Neuron (in vitro differentiated cells): Measurements from ENCODE around the gene EFNA5.

ENCODE experiments used
- H2AFZ ChIP-seq: one replicate; pipeline ENCODE4 v1.6.1; 2013; ENCODE audit warnings: low read depth, mild to moderate bottlenecking, inconsistent platforms, low read length, moderate library complexity
- H3K27me3 ChIP-seq: one replicate; pipeline ENCODE4 v1.6.1; 2013; ENCODE audit warnings: low read length; ENCODE audit not compliant: insufficient read depth
- H3K36me3 ChIP-seq: one replicate; pipeline ENCODE4 v1.6.1; 2013; ENCODE audit warnings: low read length; ENCODE audit not compliant: insufficient read depth
- H3K4me1 ChIP-seq: one replicate; pipeline ENCODE4 v1.6.1; 2013; ENCODE audit warnings: low read length; ENCODE audit not compliant: insufficient read depth
- H3K4me3 ChIP-seq: 2 replicates; pipeline ENCODE4 v1.5.1; 2013; ENCODE audit warnings: mild to moderate bottlenecking, low read length, moderate library complexity
- H3K9me3 ChIP-seq: one replicate; pipeline ENCODE4 v1.6.1; 2013; ENCODE audit warnings: low read length

Gene EFNA5

GRCh38 chr5:107565791-107566767 lies 104.7 kb downstream of the EFNA5 start:
- H3K4me3 ChIP-seq, result peak overlapping the region; percentile 1
- no peak overlapping the region for H2AFZ ChIP-seq
- peaks cover 47% of the 10 kb centered on the region for H3K4me1 ChIP-seq
- H3K36me3 ChIP-seq, result no peaks in the 10 kb centered on the region
- no peaks in the 10 kb centered on the region for H3K9me3 ChIP-seq
- no peaks in the 10 kb centered on the region for H3K27me3 ChIP-seq

DNA sequence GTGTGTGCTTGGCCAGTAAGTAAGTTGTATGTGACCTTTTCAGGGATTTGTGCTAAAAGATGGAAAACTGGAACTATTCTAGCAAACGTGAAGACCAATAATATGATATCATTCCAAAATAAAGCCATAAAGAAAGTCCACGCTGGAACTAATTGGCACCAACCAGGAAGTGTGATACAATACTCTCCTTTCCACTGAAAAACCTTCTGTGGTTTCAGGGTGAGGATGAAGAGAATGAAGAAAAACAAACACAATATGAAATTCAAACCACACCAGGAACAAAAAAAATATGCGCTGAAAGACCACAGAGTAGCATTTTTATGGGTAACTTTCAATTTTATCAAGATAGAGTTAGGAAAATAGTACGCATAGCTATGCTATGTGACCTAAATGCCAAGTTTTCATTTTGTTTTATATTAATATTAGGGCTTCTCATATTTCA lies 105.8 kb downstream of the EFNA5 start:
- Histone ChIP-seq H3K36me3 (no peaks in the 10 kb centered on the region), H3K4me3 (no peak overlapping the region), H3K27me3 (no peaks in the 10 kb centered on the region), H2AFZ (no peak overlapping the region), H3K4me1 (peaks cover 36% of the 10 kb centered on the region), H3K9me3 (no peaks in the 10 kb centered on the region)

DNA sequence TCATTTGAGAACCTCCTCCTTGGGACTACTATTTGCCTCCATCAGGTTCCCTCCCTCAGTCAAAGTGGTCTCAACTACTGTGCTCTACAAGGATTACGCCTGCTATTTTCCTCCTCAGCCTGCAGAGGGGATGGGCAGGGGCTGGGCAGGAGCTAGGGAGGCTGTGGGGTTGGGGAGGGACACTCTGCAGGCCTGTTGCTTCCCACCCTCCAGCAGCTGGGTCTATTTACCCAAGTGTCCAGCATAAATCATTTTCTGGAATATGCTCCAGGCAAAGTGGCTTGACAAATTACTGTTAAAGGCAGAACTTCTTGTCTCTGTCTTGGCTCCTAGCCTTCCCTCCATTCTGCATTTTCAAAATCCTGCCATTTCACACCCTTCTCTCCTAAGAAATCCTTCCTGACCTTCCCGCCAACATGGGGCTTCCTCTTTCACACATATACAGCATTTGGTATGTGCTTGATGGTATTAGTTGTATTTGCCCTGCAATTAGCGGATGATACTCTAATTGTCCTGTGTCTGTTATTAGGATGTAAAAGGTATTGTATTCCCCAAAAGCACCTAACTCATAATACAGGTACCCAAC lies 106.7 kb downstream of the EFNA5 start:
- Histone ChIP-seq H3K36me3 (no peaks in the 10 kb centered on the region), H2AFZ (no peak overlapping the region), H3K27me3 (no peaks in the 10 kb centered on the region), H3K9me3 (no peaks in the 10 kb centered on the region), H3K4me3 (no peak overlapping the region), H3K4me1 (peaks cover 37% of the 10 kb centered on the region)

DNA sequence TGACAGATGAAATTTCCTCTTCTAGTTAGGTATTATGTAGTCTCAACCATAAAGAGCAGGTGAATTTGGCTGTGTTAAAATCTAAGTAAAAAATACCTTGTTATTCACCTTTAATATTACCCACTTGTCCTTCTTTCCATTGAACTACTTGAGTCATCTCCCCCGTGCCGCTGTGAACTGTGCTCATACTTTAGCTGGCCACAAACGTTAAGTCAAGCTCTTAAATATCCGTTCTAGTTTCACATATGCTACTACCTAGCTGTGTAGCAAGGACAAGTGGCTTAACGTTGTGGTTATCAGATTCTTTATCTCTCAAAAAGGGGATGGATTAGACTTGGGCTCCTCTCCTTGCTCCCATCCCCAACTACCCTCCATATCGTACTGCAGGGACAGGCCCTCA lies 110.4 kb downstream of the EFNA5 start:
- Histone ChIP-seq H3K36me3 (no peaks in the 10 kb centered on the region), H2AFZ (no peak overlapping the region), H3K9me3 (no peaks in the 10 kb centered on the region), H3K4me1 (peaks cover 30% of the 10 kb centered on the region), H3K4me3 (no peak overlapping the region), H3K27me3 (no peaks in the 10 kb centered on the region)

GRCh38 chr5:107558823-107559375 lies 111.8 kb downstream of the EFNA5 start:
- Histone ChIP-seq H3K9me3 (no peaks in the 10 kb centered on the region), H3K4me1 (peaks cover 20% of the 10 kb centered on the region), H2AFZ (no peak overlapping the region), H3K4me3 (no peak overlapping the region), H3K36me3 (no peaks in the 10 kb centered on the region), H3K27me3 (no peaks in the 10 kb centered on the region)

GRCh38 chr5:107557051-107557658 lies 113.6 kb downstream of the EFNA5 start:
- Histone ChIP-seq H3K4me1 (peaks cover 24% of the 10 kb centered on the region), H3K9me3 (no peaks in the 10 kb centered on the region), H2AFZ (no peak overlapping the region), H3K4me3 (no peak overlapping the region), H3K27me3 (no peaks in the 10 kb centered on the region), H3K36me3 (no peaks in the 10 kb centered on the region)

DNA sequence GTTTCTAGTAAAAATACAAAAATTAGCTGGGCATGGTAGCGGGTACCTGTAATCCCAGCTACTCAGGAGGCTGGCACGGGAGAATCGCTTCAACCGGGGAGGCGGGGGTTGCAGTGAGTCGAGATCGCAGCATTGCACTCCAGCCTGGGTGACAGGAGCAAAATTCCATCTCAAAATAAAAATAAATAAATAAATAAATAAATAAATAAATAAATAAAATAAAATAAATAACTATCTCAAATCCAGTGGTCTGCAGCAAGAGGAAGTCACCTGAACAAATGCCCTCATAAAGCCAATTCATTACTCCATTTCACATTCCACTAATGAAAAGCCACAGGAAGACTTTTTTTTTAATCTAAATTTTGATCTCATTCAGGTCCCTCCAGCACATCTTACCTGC lies 114.2 kb downstream of the EFNA5 start:
- no peak overlapping the region for H3K4me3 ChIP-seq
- no peaks in the 10 kb centered on the region for H3K36me3 ChIP-seq
- H3K4me1 ChIP-seq, result peaks cover 24% of the 10 kb centered on the region
- no peak overlapping the region for H2AFZ ChIP-seq
- no peaks in the 10 kb centered on the region for H3K27me3 ChIP-seq
- no peaks in the 10 kb centered on the region for H3K9me3 ChIP-seq

DNA sequence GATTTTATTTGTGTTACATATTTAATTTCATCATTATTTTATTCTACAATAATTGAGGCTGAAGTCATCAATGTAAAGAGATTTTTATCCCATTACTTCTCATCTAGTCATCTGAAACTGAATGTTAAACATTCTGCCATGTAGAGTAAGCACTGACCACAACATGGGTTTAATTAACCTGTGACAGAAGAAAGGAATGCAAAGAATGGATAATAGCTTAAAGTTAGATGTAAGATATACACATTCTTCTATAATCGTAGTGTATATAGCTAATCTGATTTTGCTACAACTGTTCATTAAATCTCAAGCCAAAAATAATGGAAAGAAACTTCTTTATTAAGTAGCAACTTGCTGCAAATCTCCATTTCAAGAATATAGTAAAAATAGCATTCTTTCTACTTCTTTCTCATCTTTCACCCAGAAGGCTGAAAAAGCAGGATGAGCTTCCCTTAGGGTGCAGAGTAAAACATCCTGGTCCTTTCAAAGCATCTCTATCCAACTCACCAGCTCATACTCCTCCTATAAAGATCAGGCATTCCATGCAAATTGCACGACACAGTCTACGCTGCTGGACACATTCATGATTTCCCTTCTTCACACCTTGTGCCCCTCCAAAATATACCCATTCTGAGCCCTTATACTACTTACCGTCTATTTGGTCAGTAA lies 115.2 kb downstream of the EFNA5 start:
- Histone ChIP-seq H3K36me3 (no peaks in the 10 kb centered on the region), H3K4me1 (peaks cover 24% of the 10 kb centered on the region), H2AFZ (no peak overlapping the region), H3K27me3 (no peaks in the 10 kb centered on the region), H3K4me3 (no peak overlapping the region), H3K9me3 (no peaks in the 10 kb centered on the region)

GRCh38 chr5:107554776-107555424 lies 115.8 kb downstream of the EFNA5 start:
- Histone ChIP-seq H3K27me3 (no peaks in the 10 kb centered on the region), H3K4me1 (peaks cover 24% of the 10 kb centered on the region), H3K9me3 (no peaks in the 10 kb centered on the region), H3K4me3 (no peak overlapping the region), H2AFZ (no peak overlapping the region), H3K36me3 (no peaks in the 10 kb centered on the region)

DNA sequence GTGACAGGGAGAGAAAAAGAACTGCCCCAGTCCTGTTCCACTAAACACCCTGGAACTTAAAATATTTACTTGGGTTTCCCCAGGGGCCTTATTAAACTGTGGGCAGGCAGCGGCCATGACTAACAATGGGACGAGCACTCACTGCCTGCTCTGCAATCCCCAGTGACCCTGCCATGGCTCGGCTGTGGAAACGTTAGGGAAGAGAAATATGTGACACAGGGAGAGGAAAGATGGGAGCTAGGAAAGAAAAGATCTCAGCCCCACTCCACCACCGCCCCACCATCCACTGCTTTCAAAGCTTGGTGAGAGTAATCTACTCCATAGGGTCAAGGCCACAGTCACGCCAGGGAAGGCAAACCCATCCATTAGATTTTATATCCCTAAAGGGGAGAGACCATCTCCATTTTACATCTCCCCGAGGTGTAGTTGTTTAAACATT lies 117.6 kb downstream of the EFNA5 start:
- no peak overlapping the region for H3K4me3 ChIP-seq
- peaks cover 14% of the 10 kb centered on the region for H3K4me1 ChIP-seq
- H3K27me3 ChIP-seq, result no peaks in the 10 kb centered on the region
- no peaks in the 10 kb centered on the region for H3K9me3 ChIP-seq
- H2AFZ ChIP-seq, result no peak overlapping the region
- no peaks in the 10 kb centered on the region for H3K36me3 ChIP-seq

GRCh38 chr5:107551088-107551487 lies 119.6 kb downstream of the EFNA5 start:
- H3K27me3 ChIP-seq, result no peaks in the 10 kb centered on the region
- H3K36me3 ChIP-seq, result no peaks in the 10 kb centered on the region
- no peak overlapping the region for H3K4me3 ChIP-seq
- H3K4me1 ChIP-seq, result peaks cover 6% of the 10 kb centered on the region
- no peak overlapping the region for H2AFZ ChIP-seq
- H3K9me3 ChIP-seq, result no peaks in the 10 kb centered on the region

DNA sequence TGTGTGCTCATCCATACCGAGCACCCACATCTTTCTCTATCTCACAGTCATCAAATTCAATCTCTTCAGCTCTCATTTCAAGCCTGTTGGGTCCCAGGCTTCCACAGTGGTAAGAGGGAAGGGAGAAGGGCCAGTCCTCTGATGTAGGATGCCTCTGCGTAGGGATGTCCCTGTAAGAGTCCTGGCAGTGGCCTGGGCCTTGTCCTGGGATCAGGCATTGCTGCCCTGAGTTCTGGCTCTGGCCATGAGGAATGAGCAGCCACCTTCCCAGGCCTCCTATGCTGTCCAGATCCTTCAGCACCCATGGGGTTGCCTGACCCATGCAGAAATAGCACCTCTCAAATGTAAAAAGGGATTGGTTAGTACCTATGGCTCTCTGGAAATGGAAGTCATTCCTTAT lies 121.2 kb downstream of the EFNA5 start:
- H3K9me3 ChIP-seq, result no peaks in the 10 kb centered on the region
- H3K27me3 ChIP-seq, result no peaks in the 10 kb centered on the region
- no peaks in the 10 kb centered on the region for H3K36me3 ChIP-seq
- H3K4me1 ChIP-seq, result peaks cover 15% of the 10 kb centered on the region
- H2AFZ ChIP-seq, result no peak overlapping the region
- no peak overlapping the region for H3K4me3 ChIP-seq
